ENCODE results near the gene NKX1-1. TPM values are rescaled to one million over a fixed set of nuclear protein-coding genes. Genes with fewer than 3 reads are reported as not detected.
"Not testable (repeated sequence)": the region's sequence is repeated elsewhere in the genome, so short reads cannot be mapped to it uniquely, and the experiment has no call there.

The NKX1-1 gene
- total RNA-seq, 1 donor from 2014 or later: not detected

DNA sequence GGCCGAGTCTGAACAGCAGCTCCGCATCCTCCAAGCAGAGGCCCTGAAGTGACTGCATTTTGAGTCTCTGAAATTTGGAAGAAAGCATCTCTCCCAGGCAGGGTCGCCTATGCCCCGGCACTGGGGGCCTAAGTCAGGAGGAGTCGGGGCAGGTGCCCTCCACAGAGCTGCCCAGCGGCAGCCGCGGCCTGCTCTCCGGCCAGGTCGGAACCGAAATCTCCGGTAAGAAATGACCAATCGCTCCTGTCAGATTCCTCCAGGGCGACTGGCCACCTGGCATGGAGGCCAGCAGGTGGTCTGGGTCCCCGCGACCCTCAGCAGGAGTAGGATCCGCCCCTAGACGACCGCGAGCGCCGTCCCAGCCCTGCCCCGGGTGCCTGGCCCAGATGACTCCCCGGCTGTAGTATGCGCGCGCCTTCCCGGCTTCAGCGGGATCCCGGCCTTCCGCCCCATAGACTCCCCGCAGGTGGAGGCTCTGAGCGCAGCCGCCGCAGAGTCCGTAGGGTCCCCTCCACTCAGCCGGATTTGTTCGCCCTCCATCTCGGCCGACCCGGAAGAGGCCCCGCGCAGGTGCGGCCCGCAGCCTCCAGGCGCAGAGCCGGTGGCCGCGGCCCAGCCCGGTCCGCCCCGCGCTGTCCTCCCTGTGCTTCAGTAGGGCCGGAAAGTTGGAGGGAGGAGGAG, 1.5 kb downstream of the NKX1-1 start:
- DNase-seq (ENCODE audit: low spot score): no peak

DNA sequence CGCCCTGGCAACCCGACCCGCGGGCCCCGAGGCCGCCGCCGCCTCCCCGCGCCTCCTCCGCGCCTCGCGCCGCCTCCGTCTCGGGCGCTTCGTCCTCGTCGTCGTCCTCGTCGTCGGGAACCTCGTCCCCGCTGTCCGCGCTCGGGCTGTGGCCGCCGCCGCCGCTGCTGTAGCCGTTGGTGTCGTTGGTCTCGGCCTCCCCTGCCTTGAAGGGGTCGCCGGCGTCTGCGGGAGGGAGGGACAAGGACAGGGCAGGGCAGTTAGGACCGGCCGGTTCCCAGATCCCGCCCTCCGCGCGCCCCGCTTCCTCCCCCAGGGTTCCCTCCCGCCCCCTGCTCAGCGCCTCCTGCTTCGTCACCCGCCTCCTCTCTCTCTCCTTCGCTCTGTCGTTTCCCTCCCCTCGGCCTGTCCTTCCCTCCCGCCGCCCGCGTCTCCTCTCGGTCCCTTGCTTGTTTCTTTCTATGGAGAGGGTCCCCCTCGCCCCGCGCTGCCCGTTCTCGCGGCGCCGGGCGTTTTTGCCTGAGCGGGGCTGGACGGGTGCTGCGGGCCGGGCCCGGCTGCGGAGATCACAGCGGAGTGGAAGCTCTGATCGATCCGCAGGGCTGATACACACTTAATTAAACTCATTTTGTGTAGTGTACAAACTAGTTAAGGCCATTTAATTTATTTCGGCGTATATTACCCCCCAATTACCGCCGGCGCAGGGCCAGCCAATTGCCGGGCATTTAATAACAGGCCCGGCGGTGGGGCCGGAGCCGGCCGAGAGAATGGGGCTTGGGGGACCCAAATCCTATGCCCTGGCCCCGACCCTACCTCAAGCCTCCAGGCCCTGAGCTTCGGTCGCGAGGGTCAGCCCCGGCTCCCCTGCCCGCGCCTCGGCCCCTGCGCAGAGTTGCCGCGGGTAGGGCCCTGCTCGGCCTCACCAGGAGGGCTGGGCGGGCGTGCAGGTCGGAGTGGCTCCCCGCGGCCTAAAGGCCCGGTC, 2.4 kb downstream of the NKX1-1 start:
- DNase-seq (ENCODE audit: low spot score): no peak

DNA sequence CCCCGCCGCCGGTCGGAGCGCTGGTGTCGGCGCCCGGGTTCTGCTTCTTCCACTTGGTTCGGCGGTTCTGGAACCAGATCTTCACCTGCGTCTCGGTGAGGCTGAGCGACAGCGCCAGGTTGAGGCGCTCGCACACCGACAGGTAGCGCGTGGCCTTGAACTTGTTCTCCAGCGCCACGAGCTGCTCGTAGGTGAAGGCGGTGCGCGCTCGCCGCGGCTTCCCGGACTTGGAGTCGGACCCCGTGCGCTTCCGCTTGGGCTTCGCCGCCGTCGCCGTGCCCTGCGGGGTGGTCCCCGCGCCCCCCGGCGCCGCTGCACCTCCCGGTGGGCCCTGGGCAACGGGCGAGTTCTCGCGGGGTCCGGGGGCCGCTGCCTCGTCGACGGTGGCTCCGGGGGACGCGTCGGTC, 3.1 kb downstream of the NKX1-1 start:
- DNase-seq (ENCODE audit: low spot score): no peak

DNA sequence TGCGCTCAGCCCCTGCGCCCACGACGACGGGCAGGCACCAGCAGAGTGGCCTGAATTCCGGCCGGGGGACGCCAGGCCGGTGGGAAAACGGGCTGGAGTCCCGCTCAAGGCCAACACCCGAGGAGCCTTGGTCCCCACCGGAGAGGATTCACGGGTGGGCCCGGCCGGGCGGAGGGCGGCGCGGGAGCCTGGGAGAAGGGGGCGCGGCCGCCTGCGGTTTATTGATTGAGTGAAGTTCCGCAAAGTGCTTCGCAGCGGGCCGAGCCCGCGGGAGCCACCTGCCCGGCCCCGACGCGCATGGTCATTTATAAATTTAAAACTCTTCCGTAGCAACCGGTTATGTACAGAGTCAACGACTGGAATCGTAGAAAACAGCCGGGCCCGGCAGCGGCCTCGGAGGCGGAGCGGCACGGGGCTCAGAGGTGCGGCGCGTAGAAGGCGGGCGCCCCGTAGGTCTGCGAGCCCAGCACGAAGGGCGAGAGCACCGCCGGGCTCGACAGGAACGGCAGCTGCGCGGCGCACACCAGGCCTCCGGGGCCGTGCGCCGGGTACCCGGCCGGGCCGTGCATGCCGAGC, 3.6 kb downstream of the NKX1-1 start:
- no peak for DNase-seq (ENCODE audit: low spot score)

DNA sequence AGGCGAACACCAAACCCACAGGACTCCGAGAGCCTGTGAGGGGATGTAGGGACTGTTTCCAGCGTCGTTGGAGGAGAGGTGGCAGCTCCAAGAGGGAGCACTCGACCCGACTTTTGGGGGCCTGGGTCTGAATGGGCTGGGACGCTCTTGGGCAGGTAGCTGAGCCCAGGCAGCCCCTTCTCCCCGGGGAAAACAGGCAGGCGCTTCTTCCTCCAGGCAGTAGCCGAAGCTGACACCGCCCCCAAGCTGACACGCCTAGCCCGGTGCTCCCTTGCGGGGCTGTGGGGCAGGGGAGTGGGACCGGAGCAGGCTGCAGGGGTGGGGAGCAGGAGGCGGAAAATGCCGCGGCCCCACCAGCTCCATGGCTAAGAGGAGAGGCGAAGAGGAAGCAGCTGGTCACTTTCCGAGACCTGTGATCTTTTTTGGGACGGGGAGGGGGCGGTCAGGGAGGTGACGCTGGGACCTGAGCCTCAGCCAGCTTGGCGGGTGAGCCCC, 4.2 kb downstream of the NKX1-1 start:
- no peak for DNase-seq (ENCODE audit: low spot score)

DNA sequence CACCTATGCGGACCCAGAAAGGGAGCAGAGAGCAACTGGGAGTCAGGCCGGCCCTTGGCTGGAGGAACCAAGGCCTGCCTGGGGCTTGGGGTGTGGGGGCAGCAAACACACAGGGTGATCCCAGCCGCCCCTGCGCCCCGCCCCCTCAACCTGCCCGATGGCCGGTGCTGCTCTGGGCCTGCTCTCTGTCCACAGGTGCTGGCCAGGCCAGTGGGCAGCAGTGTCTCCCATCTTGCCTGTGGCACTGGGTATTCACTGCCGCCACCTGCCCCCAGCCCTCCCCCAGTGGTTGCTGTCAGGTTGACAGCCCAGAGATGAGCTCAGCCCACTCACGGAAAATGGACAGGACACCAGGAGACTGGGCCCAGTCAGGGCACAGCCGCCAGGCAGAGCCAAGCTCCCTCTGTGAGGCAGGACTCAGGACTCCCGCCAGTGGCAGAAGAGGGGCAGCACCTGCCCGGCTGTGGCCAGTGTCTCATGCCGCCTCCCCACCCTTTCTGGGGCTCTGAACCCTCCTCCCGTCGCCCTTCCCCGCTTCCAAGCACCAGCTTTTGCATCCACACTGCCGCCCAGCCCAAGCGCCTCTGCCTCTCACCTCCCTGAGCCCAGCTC, 4.7 kb downstream of the NKX1-1 start:
- no peak for DNase-seq (ENCODE audit: low spot score)

DNA sequence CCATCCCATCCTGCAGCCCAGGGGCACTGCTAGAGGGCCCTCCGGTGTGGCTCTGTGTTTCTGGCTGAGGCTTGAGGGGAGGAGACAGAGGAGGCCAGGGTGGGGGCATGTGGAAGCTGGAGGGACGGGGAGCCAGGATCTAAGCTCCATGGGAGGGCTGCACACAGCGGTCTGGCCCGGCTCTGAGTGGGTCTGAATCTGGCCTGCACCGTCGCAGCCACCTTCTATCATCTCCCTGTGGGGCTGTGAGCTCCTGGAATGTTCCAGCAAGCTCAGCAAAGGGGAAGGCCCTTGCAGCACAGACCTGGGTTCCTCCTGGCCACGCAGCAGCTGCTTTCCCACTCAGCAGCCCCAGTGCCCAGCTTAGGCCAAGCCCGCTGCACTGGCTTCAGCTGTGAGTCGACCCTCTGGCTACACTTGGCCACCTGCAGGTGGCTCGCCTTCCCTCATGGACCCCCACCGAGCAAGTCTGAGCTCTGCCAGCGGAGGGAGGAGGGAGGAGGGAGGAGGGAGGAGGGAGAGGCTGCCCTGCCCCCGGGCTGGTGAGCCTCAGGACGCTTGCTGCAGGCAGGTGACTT, 5.3 kb downstream of the NKX1-1 start:
- DNase-seq (ENCODE audit: low spot score): no peak

DNA sequence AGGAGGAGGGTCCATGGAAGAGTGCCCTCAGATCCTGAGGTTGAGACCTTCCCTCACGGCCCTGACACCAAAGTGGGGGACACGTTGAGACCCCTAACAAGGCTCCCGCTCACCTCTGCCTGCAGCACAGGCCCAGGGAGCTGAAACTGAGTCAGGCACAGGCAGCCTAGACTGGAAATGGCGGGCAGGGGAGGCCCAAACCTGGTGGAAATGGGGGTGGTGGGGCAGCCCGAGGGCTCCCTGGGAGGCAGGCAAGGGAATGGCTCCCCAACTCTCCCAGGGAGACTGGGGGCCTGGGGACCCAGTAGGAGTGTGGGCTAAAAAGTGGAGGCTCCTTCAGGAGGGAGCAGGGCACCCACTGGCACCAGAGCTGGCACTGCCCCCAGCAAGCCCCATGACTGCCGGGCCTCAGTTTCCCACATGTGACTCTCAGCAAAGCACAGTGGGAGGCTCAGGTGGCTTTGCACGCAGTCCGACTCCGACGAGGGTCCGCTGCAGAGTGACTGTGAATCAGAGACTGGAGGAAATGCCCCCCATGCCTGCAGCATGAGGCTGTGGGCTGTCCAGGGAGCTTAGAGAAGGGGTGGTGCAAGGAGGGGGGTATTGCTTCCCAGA, 5.9 kb downstream of the NKX1-1 start:
- no peak for DNase-seq (ENCODE audit: low spot score)

DNA sequence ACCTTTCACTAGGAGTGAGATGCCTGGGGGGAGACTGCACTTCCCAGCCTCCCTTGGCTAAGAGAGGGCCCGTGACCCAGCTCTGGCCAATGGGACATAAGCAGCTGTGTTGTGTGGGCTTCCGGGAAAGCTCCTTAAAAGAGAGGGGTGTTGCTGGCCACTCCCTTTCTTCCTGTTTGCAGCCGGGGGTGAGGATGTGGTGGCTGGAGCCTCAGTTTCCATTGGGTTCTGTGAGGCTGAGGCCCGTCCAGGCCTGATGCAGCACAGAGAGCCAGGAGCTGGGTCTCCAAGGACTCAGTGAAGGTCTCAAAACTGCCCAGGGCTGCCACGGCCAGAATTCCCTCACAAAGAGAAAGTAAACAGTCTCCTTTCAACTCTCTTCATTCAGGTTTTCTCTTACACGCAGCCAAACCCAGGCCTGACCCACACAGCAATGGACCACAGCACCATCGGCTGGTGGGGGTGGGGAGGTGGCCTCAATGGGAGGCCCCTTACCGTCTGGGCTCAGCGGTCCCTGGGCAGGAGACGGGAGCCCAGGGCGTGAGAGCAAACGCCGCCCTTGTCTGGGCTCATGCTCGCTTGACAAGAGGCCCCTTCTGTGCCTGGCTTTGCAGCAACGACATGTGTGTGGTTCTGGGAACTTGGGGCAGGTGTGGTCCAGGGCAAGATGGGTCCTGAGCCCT, 6.6 kb downstream of the NKX1-1 start:
- no peak for DNase-seq (ENCODE audit: low spot score)

DNA sequence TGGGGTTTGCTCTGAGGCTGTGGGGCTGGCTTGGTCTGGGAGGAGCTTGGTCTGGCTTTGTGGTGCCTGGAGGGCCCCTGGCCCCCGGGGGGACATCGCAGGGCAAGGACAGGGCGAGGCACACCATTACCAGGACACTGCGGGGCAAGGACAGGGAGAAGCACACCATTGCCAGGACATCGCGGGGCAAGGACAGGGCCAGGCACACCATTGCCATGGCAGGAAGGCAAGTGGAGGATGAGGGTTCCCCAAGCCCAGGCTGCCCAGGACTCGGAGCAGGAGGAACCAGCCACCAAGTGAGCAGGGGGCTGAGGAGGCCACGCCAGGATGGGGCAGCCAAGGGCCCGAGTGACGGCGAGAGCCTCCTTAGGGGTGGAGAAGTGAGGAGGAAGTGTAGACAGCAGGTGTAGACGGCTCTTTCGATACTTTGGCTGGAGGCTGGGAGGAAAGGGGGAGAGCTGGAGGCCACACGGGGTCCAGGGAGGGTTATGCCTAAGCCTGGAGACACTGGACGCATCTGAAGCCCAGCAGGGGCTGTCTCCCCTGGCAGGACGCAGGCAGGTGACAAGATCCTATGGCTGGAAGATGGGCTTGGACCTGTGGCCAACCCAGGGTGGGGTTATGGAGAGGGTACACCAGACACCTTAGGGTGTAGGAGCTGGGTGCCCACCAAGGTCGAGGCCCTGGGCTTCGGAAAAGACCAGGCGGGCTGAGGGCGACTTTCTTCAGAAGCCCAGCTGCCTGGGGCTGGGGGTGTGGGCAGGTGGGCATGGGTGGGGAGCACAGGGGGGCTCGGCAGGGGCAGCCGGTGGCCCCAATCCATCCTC, 7.3 kb downstream of the NKX1-1 start:
- DNase-seq (ENCODE audit: low spot score): no peak

DNA sequence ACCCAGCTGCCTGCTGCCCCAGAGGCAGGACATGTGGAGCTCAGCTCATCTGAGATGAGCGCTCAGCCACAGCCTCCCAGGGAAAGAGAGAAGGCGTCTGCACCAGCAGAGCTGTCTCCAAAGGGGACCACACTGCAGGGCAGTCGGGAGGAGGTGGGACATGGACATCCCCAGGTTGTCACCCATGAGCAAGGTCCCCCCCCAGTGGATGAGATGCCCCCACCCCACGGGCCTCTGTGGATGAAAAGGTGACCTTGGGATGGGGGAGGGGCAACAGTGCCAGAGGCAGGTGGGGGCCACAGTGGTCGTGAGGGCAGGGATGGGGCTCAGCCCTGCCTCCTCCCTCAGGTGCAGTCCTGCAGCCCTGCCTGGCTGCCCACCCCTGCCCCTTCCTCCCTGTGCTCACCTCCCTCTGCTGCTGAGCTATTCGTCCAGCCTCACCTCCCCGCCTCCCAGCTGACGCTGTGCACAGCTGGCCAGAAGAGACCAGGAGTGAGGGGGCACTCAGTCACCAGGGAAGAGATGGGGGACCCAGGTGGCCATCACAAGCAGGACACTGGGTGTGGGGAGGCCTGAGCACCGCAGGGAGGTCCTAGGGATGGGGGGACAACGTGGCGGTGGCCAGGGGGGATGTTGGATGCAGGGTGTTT, 9.3 kb downstream of the NKX1-1 start:
- DNase-seq (ENCODE audit: low spot score): no peak

DNA sequence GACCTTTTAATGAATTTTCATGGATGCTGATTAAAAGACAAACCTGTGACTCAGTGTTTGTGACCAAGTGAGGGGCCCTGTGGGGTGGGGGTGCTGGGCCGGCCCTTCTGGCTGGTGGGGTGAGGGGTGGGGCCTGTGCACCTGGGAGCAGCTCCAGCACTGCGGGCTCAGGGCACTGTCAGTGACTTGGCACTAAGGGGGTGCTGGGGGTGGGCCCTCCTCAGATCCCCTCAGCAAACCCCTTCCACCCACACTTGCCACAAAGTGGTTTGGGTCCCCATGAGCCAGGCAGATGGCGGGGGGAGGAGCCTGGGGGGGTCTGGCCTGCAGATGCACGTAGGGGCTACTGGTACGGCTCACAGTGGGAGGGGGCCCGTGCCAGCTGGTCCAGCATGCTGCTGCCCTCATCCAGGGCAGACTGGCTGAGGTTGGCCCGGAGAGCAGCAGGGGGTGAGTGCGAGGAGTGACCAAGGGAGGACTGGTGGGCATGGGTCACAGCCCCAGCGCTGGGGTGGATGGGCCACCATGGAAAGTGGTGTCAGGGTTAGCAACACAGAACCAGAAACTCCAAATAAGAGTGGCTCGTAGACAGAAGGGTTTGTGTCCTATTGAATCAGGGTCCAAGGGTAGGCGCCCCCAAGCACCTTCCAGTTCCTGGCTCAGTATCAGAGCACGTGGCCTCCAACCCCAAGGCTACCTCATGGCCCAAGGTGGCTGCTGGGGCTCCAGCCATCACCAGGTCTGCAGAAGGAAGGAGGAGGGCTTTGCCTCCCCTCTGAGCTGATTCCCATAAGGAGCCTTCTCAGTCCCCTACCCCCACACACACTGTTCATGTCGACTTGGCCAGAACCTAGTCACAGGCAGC, 10.1 kb downstream of the NKX1-1 start:
- DNase-seq (ENCODE audit: low spot score): no peak

DNA sequence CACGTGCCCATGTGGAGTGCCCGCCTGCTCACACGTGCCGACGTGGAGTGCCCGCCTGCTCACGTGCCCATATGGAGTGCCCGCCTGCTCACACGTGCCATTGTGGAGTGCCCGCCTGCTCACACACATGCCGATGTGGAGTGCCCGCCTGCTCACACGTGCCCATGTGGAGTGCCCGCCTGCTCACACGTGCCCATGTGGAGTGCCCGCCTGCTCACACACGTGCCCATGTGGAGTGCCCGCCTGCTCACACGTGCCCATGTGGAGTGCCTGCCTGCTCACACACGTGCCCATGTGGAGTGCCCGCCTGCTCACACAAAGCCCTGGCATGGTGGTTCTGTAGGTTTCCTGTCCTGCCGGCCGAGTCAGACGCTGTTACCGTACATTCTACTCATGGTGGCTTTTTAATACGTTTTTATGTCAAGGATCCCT, 10.8 kb downstream of the NKX1-1 start:
- DNase-seq (ENCODE audit: low spot score): not testable (repeated sequence)

DNA sequence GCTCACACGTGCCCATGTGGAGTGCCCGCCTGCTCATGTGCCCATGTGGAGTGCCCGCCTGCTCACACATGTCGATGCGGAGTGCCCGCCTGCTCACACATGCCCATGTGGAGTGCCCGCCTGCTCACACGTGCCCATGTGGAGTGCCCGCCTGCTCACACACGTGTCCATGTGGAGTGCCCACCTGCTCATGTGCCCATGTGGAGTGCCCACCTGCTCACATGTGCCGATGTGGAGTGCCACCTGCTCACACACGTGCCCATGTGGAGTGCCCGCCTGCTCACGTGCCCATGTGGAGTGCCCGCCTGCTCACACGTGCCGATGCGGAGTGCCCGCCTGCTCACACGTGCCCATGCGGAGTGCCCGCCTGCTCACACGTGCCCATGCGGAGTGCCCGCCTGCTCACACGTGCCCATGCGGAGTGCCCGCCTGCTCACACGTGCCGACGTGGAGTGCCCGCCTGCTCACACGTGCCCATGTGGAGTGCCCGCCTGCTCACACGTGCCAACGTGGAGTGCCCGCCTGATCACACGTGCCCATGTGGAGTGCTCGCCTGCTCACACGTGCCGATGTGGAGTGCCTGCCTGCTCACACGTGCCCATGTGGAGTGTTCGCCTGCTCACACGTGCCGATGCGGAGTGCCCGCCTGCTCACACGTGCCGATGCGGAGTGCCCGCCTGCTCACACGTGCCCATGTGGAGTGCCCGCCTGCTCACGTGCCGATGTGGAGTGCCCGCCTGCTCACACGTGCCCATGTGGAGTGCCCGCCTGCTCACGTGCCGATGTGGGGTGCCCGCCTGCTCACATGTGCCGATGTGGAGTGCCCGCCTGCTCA, 11.5 kb downstream of the NKX1-1 start:
- not testable (repeated sequence) for DNase-seq (ENCODE audit: low spot score)

DNA sequence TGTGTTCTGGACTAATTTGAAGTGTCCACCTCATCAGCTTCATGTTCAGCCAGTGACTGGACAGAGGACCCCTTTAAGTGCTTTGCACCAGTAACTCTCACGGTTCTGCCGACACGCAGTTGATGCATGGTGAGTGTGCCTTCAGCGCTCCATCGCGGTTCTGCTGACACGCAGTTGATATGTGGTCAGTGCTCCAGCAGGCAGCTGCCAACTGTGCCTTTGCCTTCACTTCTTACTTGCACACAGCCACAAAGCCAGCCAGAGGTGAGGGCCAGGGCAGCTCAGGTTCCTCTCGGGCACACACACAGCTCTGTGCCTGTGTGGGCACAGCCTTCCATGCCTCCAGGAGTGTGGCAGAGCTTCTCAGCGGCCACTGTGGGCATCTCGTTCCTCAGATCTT, 12.4 kb downstream of the NKX1-1 start:
- no peak for DNase-seq (ENCODE audit: low spot score)

DNA sequence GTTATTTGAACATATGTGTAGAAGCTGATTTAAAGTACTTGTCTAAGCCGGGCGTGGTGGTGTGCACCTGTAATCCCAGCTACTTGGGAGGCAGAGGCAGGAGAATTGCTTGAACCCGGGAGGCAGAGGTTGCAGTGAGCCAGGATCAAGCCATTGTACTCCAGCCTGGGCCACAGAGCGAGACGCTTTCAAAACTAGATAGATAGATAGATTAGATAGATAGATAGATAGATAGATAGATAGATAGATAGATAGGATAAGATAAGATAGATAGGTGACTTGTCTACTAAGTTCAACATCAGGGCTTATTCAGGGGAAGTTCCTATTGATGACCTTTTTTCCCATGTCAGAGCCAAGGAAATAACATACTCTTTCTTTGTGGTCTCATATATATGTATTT, 12.9 kb downstream of the NKX1-1 start:
- not testable (repeated sequence) for DNase-seq (ENCODE audit: low spot score)
